HepG2 (cell line): ENCODE data around the gene DCAF7. TPM values are rescaled to one million over a fixed set of nuclear protein-coding genes. Genes with fewer than 3 reads are reported as not detected.

Experiments
- ADNP ChIP-seq: sonication (generic); formaldehyde crosslinking; IDR thresholded peaks from 2 replicates; pipeline ENCODE4 v1.4.0; 2020; ENCODE audit warnings: missing genetic modification reagents
- FOXP4 ChIP-seq: sonication (generic); formaldehyde crosslinking; IDR thresholded peaks from 2 replicates; pipeline ENCODE4 v1.4.0; 2020; ENCODE audit warnings: missing genetic modification reagents
- HINFP ChIP-seq: sonication (generic); formaldehyde crosslinking; IDR thresholded peaks from 2 replicates; pipeline ENCODE4 v1.4.0; 2020; ENCODE audit warnings: low read depth, mild to moderate bottlenecking, missing genetic modification reagents
- NR1H2 ChIP-seq: sonication (generic); formaldehyde crosslinking; IDR thresholded peaks from 2 replicates; pipeline ENCODE4 v1.8.1; 2022; ENCODE audit warnings: low read depth, missing genetic modification reagents, borderline replicate concordance
- PAXIP1 ChIP-seq: sonication (generic); formaldehyde crosslinking; conservative IDR thresholded peaks from 2 replicates; pipeline ENCODE4 v1.4.0; 2020; ENCODE audit warnings: mild to moderate bottlenecking, missing genetic modification reagents, moderate library complexity
- POGK ChIP-seq: sonication (generic); formaldehyde crosslinking; conservative IDR thresholded peaks from 2 replicates; pipeline ENCODE4 v1.8.0; 2022; ENCODE audit warnings: mild to moderate bottlenecking, moderate library complexity, missing genetic modification reagents
- SAFB2 ChIP-seq: sonication (generic); formaldehyde crosslinking; IDR thresholded peaks from 2 replicates; pipeline ENCODE4 v1.5.1; 2020; ENCODE audit warnings: missing genetic modification reagents, low read depth, mild to moderate bottlenecking, borderline replicate concordance
- SALL1 ChIP-seq: sonication (generic); formaldehyde crosslinking; IDR thresholded peaks from 2 replicates; pipeline ENCODE4 v1.8.0; 2022; ENCODE audit warnings: mild to moderate bottlenecking, missing genetic modification reagents
- SUZ12 ChIP-seq: fragments of 150-350 bp; IDR thresholded peaks from 2 replicates; pipeline ENCODE4 v1.6.1; 2014; ENCODE audit warnings: low read depth, low read length
- TARDBP ChIP-seq: sonication (generic); formaldehyde crosslinking; IDR thresholded peaks from 2 replicates; pipeline ENCODE4 v1.8.0; 2022; ENCODE audit warnings: mild to moderate bottlenecking, missing genetic modification reagents
- TCF7L2 ChIP-seq: IDR thresholded peaks from 2 replicates; pipeline ENCODE4 v1.6.1; 2011; ENCODE audit warnings: mild to moderate bottlenecking, low read depth, low read length, moderate library complexity
- TFDP1 ChIP-seq: IDR thresholded peaks from 2 replicates; pipeline ENCODE4 v1.6.1; 2016; ENCODE audit warnings: missing compliant biosample characterization, missing genetic modification reagents, borderline replicate concordance
- ZNF567 ChIP-seq: sonication (generic); formaldehyde crosslinking; IDR thresholded peaks from 2 replicates; pipeline ENCODE4 v1.8.1; 2023; ENCODE audit warnings: mild to moderate bottlenecking, missing genetic modification reagents, borderline replicate concordance
- ZNF577 ChIP-seq: sonication (generic); formaldehyde crosslinking; IDR thresholded peaks from 2 replicates; pipeline ENCODE4 v1.4.0; 2020; ENCODE audit warnings: mild to moderate bottlenecking, low read depth, missing genetic modification reagents, borderline replicate concordance
- ZNF749 ChIP-seq: sonication (generic); formaldehyde crosslinking; IDR thresholded peaks from 2 replicates; pipeline ENCODE4 v1.8.0; 2022; ENCODE audit warnings: mild to moderate bottlenecking, missing genetic modification reagents, moderate library complexity, borderline replicate concordance
- ZNF788 ChIP-seq: sonication (generic); formaldehyde crosslinking; IDR thresholded peaks from 2 replicates; pipeline ENCODE4 v1.5.0; 2020; ENCODE audit warnings: mild to moderate bottlenecking, missing genetic modification reagents, borderline replicate concordance
- ZSCAN25 ChIP-seq: sonication (generic); formaldehyde crosslinking; IDR thresholded peaks from 2 replicates; pipeline ENCODE4 v1.8.0; 2022; ENCODE audit warnings: mild to moderate bottlenecking, missing genetic modification reagents
- polyA plus RNA-seq, 8 experiments: library from polyadenylated mRNA; depleted of rRNA in 3 of 8; stranded (reverse) in 7 of 8; unstranded in 1 of 8; fragments of >200 nt; fragmentation: Illumina TruSeq in 4 of 8; extraction: Trizol in 4 of 8; gene quantifications; 2 replicates each; pipeline versions ENCODE4 v1.2.1 to v1.2.3, GENCODE V29; 2011 to 2016; ENCODE audit warnings: low read depth in 4 of 8, missing spikeins in 1 of 8, mixed read lengths in 1 of 8; ENCODE audit not compliant: insufficient read depth in 1 of 8
- total RNA-seq, 5 experiments: library from RNA; depleted of rRNA; stranded (reverse); fragments of >200 nt; fragmentation: Illumina TruSeq; extraction: Trizol; gene quantifications; 2 replicates each; pipeline ENCODE4 v1.2.3, GENCODE V29; 2016; ENCODE audit warnings: low read depth in 1 of 5

The DCAF7 gene
- total and polyA plus RNA-seq, 2 of the 13 experiments (the other 11 are each of a cell fraction or from before 2014, with no cell fraction given) = 55.2 to 73.4 TPM

DNA sequence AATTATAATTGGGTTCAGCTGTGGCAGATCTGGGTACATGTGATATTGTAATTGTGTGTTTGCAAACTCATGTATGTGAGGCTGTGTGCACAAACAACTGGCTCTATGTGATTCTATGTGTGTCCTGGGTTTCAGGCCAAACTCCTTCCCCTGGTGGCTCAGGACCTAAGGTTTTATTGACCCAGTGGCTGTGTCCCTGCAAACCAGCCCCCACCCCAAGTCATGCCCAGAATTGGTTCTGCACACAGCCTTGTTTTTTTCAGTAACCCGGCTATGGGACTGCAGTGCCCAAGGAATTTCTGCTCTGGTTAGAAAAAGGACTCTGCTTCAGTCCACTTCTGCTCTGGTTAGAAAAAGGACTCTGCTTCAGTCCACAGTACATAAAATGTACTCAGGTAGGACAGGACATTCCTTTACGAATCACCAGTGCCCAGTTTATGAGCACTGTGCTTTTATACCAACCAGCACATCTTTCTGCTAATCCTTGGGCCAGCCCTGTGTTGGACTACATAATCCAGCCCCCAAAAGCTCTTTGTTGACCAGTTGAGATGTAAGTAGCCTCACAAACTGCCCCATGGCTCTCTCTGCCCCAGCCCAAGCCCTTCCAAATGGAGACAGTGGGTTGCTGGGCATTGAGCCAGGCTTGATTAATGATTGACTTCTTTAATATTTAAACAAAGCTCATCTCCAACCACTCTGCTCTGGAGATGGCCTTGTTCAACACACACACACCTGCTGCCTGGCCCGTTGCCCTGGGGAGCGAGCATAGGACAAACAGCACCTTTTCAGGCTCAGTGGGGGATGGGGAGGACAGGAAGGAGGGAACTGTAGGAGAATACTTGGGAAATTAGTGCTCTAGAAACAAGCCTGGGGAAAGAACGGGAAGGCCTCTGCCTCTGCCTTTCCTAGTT is 30.1 kb upstream of the DCAF7 start (continued):
- TF ChIP-seq FOXP4 (CRISPR knock-in tag) (peak; percentile 92), TCF7L2 (no peak), ZNF577 (CRISPR knock-in tag) (no peak), TARDBP (CRISPR knock-in tag) (peak; percentile 96), HINFP (0 out of 2 replicates have a peak, but pooled peaks have one; percentile 38), SAFB2 (no peak; the same call in 1 of the 2 replicates), ZNF788 (CRISPR knock-in tag) (peak; percentile 80; the same call in 1 of the 2 replicates), POGK (CRISPR knock-in tag) (peak; percentile 81), ZNF567 (CRISPR knock-in tag) (peak; percentile 88; the same call in 1 of the 2 replicates), PAXIP1 (CRISPR knock-in tag) (peak; percentile 98), ADNP (CRISPR knock-in tag) (0 out of 2 replicates have a peak, but pooled peaks have one; percentile 40), NR1H2 (CRISPR knock-in tag) (no peak), SALL1 (CRISPR knock-in tag) (peak; percentile 97), TFDP1 (peak; percentile 51; the same call in 1 of the 2 replicates), ZNF749 (peak; percentile 86; the same call in 1 of the 2 replicates), SUZ12 (no peak), ZSCAN25 (CRISPR knock-in tag) (peak; percentile 86)
